GM12873 (cell line): Measurements from ENCODE around the gene RIPK1.

Experiments used
- CTCF ChIP-seq: IDR thresholded peaks from 2 replicates; pipeline ENCODE4 v1.5.1; 2012; ENCODE audit warnings: low read depth, mild to moderate bottlenecking, moderate library complexity, low read length, control low read depth; ENCODE audit not compliant: insufficient read depth; ENCODE audit errors: missing control alignments

Gene RIPK1

DNA sequence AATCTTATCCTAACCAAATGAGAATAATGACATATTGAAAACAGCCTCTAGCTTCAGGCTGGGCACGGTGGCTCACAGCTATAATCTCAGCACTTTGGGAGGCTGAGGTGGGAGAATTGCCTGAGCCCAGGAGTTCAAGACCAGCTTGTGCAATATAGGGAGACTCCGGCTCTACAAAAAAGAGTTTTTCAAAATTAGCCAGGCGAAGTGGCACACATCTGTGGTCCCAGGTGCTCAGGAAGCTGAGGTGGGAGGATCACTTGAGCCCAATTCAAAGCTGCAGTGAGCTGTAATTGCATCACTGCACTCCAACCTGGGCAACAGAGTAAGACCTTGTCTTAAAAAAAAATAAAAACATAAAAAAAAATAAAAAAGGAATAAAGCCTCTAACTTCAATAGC lies 84.4 kb downstream of the RIPK1 start:
- TF ChIP-seq CTCF: no peak

DNA sequence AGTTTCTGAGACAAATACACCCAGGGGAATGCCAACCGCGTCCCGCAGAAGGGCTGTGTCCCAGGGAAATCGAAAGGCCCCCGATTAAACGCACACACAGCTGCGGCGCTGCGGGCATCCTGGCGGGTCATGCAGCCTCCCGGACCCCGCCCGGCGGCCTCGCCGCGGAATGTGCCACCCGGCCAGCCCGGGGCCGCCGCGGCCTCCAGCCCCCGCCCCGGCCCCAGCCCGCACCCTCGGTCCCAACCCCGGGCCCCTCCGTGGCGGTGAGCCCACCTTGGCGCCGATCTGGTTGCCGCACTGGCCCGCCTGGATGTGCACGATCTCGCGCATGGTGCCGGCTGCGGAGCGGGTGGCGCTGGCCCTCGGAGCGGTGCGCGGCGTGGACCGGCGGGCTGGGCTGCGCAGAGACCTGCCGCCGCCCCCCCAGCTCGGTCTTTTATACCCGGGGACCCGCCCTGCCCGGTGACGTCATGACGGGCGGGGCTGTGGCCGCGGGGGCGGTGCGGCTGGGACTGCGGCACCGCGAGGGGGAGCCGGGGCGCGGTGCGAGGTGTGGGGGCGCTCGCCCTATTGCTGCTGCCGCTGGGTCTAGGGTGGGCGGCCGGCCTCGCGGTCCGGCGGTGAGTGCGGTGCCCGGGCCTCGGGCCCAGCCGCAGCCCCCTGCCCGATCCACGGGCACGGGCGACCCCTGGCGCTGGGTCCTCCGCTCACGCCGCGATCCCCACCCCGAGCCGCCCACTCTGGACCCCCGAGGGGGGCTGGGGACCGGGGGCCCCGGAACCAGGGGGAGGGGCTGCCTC lies 89.0 kb downstream of the RIPK1 start, which contains the start of gene TUBB2A:
Gene TUBB2A (minus strand): TSS at position 414 of the 803 bp plus-strand sequence. CDS start 81 bp downstream, at position 333.
- TF ChIP-seq CTCF: peak; percentile 46

DNA sequence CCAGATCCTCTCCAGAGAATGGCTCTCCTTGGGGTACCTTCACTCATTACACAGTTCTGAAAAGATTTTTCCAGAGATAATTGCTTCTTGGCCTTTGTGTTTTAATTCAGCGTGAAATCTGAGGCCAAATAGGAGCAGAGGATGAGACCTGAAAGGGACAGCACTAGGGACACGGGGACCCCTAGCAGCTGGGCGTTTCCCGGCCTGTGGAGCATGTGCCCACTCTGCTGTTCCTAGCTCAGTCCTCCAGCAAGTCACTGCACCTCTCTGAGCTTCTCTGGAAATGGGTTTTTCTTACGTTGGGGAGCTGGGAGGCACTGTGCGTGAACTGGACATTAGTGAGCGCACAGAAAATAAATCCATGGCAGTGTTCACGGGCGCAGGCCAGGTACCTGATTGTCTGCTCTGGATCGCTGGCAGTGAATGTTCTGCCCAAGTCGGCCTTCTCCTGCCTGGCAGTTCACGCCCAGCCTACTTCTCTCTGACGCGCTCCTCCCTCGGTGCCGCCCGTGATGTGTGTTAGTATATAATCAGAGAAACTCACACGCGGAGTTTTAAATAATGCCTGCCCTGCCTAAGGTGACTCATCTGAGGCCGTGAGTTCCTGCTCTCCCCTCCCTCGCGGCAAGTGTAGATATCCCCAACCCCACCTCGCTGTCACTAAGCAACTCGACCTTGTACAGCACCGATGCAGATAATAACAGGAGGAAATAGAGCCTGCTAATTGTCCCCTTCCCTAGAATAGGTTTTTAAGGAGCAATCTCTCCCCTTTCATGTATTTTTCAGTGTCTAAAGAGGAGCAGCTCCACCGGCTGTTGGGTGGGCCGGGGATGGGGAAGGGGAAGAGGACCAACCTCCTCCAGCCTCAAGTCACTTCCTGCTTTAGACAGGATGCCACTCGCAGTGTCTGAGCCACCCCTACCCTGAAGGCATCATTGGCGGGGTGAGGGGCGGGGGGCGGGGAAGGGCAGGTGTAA lies 91.8 kb downstream of the RIPK1 start:
- TF ChIP-seq CTCF: no peak

DNA sequence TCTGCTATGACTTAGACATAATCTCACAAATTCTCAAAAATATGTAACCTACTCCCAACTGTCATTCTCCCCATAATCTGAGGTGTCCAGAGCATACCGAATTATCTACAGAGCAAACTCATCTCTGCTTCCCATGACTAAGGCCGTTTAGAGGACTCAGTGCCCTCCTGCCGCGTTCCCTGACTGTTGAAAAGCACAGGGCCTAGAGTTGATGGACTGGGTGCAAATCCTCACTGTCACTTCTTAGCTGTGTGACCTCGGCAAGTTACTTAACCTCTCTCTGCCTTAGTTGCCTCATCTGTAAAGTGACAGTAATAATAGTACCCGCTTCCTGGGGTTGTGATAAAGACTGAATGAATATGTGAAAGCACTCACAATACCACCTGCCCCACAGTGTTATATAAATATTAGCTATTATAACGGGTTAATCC lies 93.8 kb downstream of the RIPK1 start:
- TF ChIP-seq CTCF: no peak

- TF ChIP-seq CTCF: no peak
These were observed 94.4 kb downstream of the RIPK1 start for GRCh38 chr6:3162565-3163247.

DNA sequence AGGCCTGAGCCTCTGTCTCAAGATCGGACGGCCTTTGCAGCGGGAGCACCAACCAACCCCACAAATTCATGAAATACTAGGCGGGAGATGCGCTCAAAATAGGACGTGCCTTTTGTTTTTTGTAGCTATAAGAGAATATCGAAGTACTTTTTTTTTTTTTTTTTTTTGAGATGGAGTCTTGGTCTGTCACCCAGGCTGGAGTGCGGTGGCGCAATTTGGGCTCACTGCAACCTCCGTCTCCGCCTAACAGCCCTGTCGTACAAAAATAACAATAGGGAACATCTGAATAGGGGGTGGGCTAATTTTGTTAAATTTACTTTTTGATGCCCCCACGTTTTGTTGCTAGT lies 94.9 kb downstream of the RIPK1 start:
- TF ChIP-seq CTCF: peak; percentile 11
